ENCODE results near the gene SLC2A4. TPM values are rescaled to one million over a fixed set of nuclear protein-coding genes. Genes with fewer than 3 reads are reported as not detected.
A peak's percentile ranks its signal among the peaks of the same experiment; 100 is the strongest.

The SLC2A4 gene
- total and polyA plus RNA-seq, 2 donors from 2014 or later: 2.8 to 4.2 TPM

DNA sequence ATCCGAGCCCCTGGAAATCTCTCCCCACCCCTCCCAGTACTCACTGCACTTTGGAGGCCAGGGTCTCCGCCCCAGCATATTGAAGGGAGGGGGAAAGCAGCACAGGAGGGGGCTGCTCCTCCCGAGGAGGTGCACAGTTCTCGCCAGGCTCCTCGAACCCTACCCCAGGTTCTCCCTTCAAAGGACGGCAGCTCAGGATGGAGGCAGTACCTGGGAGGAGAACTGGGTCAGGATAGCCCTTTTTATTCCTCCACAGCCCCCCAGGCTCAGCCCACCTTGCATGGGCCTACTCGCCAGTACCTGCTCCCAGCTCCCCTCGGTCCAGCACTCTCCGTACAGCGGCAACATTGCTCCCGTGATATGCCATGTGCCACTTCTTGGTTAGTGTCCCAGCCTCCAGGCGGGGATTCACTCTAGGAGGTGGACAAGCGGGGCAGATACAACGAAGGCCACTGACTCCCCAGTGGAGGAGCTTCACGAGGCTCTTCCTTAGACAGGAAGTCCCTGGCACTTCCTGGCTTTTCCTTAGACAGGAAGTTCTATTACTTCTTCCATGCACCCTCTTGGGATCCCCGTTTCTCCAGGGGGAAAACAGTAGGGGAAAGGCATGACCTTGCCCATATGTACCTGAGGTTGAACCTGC is 35.8 kb downstream of the SLC2A4 start:
- Histone ChIP-seq H3K9me3 (ENCODE audit: control insufficient read depth in 2 of 3, insufficient read depth in 1 of 3, low read length in 3 of 3) (no peaks in the 10 kb centered on the region), H3K27me3 (ENCODE audit: control insufficient read depth, insufficient read depth, low read length) (no peaks in the 10 kb centered on the region), H3K36me3 (ENCODE audit: control insufficient read depth in 2 of 3, insufficient read depth in 3 of 3, low read length in 3 of 3) (peaks cover 7 to 49% (median 35%) of the 10 kb centered on the region in 3 donors), H3K4me1 (ENCODE audit: control insufficient read depth in 2 of 3, insufficient read depth in 2 of 3, low read depth in 1 of 3, low read length in 3 of 3) (peaks cover 0 to 43% (median 15%) of the 10 kb centered on the region in 3 donors), H3K4me3 (ENCODE audit: low read length in 3 of 3) (no peak overlapping the region), H3K27ac (ENCODE audit: low read depth in 2 of 2, low read length in 2 of 2) (peak overlapping the region; percentile 14 to 32), H3K9ac (ENCODE audit: low read length in 3 of 3) (no peak overlapping the region)
- FAIRE-seq: no peak
- TF ChIP-seq, protein P1, sequence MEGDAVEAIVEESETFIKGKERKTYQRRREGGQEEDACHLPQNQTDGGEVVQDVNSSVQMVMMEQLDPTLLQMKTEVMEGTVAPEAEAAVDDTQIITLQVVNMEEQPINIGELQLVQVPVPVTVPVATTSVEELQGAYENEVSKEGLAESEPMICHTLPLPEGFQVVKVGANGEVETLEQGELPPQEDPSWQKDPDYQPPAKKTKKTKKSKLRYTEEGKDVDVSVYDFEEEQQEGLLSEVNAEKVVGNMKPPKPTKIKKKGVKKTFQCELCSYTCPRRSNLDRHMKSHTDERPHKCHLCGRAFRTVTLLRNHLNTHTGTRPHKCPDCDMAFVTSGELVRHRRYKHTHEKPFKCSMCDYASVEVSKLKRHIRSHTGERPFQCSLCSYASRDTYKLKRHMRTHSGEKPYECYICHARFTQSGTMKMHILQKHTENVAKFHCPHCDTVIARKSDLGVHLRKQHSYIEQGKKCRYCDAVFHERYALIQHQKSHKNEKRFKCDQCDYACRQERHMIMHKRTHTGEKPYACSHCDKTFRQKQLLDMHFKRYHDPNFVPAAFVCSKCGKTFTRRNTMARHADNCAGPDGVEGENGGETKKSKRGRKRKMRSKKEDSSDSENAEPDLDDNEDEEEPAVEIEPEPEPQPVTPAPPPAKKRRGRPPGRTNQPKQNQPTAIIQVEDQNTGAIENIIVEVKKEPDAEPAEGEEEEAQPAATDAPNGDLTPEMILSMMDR (IDR thresholded peaks at IDR 0.05; ENCODE audit: borderline replicate concordance, extremely low read depth, insufficient read depth): no peak
- no peak for DNase-seq
- intact Hi-C loops (cut with DNase I): no loop called here

DNA sequence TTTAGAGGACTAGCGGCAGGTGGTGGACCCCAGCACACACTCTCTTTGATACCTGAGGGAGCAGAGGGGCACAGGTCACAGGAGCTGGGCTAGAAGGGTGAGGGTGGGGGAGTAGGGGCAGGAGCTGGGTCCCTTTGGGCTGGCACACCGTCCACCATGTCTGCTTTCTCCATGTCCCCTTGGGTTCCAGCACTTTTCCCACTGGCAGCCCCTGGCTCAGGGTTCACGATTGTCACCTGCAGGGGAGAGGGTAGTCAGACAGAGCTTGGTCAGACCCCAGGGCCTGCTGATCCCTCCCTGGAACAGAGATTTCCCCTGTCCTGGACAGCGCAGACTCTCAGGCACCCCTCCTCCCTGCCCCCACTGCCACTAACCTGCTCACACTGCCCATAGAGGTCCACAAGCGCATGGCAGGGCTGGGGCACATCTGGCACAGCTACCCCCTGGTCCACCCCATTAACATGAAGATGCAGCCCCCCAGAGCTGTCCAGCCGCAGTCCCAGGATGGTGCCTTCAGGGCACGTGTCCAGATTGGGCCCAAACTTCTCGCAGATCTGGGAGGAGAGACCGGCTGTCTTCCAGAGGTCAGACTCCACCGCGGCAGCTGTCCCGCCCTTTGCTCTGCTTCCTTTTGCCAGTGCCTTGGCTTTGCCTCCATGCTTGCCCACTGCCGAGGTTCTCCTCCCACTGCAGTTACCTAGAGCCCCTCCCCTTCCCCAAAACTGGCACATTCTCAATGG is 36.8 kb downstream of the SLC2A4 start:
- intact Hi-C loops (cut with DNase I): no loop called here
- no peak for FAIRE-seq
- Histone ChIP-seq H3K27me3 (ENCODE audit: control insufficient read depth, insufficient read depth, low read length) (no peaks in the 10 kb centered on the region), H3K9ac (ENCODE audit: low read length in 3 of 3) (no peak overlapping the region), H3K9me3 (ENCODE audit: control insufficient read depth in 2 of 3, insufficient read depth in 1 of 3, low read length in 3 of 3) (no peaks in the 10 kb centered on the region), H3K4me3 (ENCODE audit: low read length in 3 of 3) (no peak overlapping the region), H3K4me1 (ENCODE audit: control insufficient read depth in 2 of 3, insufficient read depth in 2 of 3, low read depth in 1 of 3, low read length in 3 of 3) (peaks cover 0 to 42% (median 15%) of the 10 kb centered on the region in 3 donors), H3K27ac (ENCODE audit: low read depth in 2 of 2, low read length in 2 of 2) (peak overlapping the region in 1 of 2 donors; percentile 51), H3K36me3 (ENCODE audit: control insufficient read depth in 2 of 3, insufficient read depth in 3 of 3, low read length in 3 of 3) (peaks cover 8 to 49% (median 33%) of the 10 kb centered on the region in 3 donors)
- TF ChIP-seq, protein P1 (IDR thresholded peaks at IDR 0.05; ENCODE audit: borderline replicate concordance, extremely low read depth, insufficient read depth): no peak
- no peak for DNase-seq

DNA sequence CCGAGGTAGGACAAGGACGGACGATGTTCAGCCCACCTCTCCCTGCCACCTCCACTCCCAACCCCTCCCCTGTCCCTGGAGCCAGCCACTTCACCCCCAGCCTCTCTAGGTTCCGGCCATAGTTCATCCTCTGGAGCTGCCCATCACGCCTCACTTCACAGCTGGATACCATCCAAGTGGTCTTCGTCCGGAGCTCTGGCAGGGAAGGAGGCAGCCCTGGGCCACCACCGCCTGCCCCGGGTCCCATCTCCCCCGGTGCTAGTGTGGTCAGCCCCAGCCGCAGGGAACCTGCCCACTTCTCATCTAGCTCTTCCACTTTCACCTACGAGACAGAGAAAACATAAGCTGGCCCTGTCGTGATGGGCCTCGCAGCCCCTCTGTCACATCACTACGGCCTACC is 39.9 kb downstream of the SLC2A4 start:
- FAIRE-seq (no peak), DNase-seq (no peak)
- Histone ChIP-seq H3K4me1 (ENCODE audit: control insufficient read depth in 2 of 3, insufficient read depth in 2 of 3, low read depth in 1 of 3, low read length in 3 of 3) (peaks cover 0 to 21% (median 3%) of the 10 kb centered on the region in 3 donors), H3K9ac (ENCODE audit: low read length in 3 of 3) (no peak overlapping the region), H3K4me3 (ENCODE audit: low read length in 3 of 3) (peak overlapping the region in 1 of 3 donors; percentile 25), H3K27ac (ENCODE audit: low read depth in 2 of 2, low read length in 2 of 2) (peak overlapping the region; percentile 3 to 79), H3K9me3 (ENCODE audit: control insufficient read depth in 2 of 3, insufficient read depth in 1 of 3, low read length in 3 of 3) (no peaks in the 10 kb centered on the region), H3K36me3 (ENCODE audit: control insufficient read depth in 2 of 3, insufficient read depth in 3 of 3, low read length in 3 of 3) (peaks cover 5 to 47% (median 33%) of the 10 kb centered on the region in 3 donors), H3K27me3 (ENCODE audit: control insufficient read depth, insufficient read depth, low read length) (no peaks in the 10 kb centered on the region)
- intact Hi-C loops (cut with DNase I): no loop called here
- TF ChIP-seq, protein P1 (IDR thresholded peaks at IDR 0.05; ENCODE audit: borderline replicate concordance, extremely low read depth, insufficient read depth): no peak

Measured in kidney (tissue), 14 donors.